Medulla oblongata (tissue), 1 donor: ENCODE measurements around the gene DOCK1.

Experiments
- DNase-seq: peaks from one replicate; pipeline ENCODE4 v3.0.0-alpha.2; 2015; ENCODE audit errors: extremely low spot score

The DOCK1 gene

GRCh38 chr10:127168261-127168660 lies 263.0 kb downstream of the DOCK1 start:
- peak; percentile 79 for DNase-seq

GRCh38 chr10:127174866-127175265 lies 269.6 kb downstream of the DOCK1 start:
- no peak for DNase-seq

- DNase-seq = no peak
Observed at GRCh38 chr10:127175357-127176110, 270.3 kb downstream of the DOCK1 start.

GRCh38 chr10:127176649-127177048 lies 271.4 kb downstream of the DOCK1 start:
- no peak for DNase-seq

GRCh38 chr10:127179612-127180250 lies 274.5 kb downstream of the DOCK1 start:
- no peak for DNase-seq

GRCh38 chr10:127182161-127182560 lies 276.9 kb downstream of the DOCK1 start:
- no peak for DNase-seq

- no peak for DNase-seq
Observed at GRCh38 chr10:127184582-127184981, 279.4 kb downstream of the DOCK1 start.

GRCh38 chr10:127186813-127187212 lies 281.6 kb downstream of the DOCK1 start:
- no peak for DNase-seq

GRCh38 chr10:127189226-127189625 lies 284.0 kb downstream of the DOCK1 start:
- DNase-seq = no peak

- no peak for DNase-seq
Observed at GRCh38 chr10:127190427-127190826, 285.2 kb downstream of the DOCK1 start.

GRCh38 chr10:127193125-127193524 lies 287.9 kb downstream of the DOCK1 start:
- DNase-seq = no peak

GRCh38 chr10:127194111-127194510 lies 288.9 kb downstream of the DOCK1 start:
- no peak for DNase-seq

GRCh38 chr10:127194599-127194998 lies 289.4 kb downstream of the DOCK1 start:
- DNase-seq = no peak

GRCh38 chr10:127195041-127195506 lies 289.8 kb downstream of the DOCK1 start:
- DNase-seq = no peak

- DNase-seq = no peak
Observed at GRCh38 chr10:127195571-127196281, 290.5 kb downstream of the DOCK1 start.

- peak; percentile 27 for DNase-seq
Observed at GRCh38 chr10:127196282-127197153, 291.3 kb downstream of the DOCK1 start, which contains the start of gene INSYN2A. Gene INSYN2A (minus strand): TSS chr10:127196591. CDS start chr10:127176395, 20,196 bp downstream.

GRCh38 chr10:127197154-127197432 lies 291.9 kb downstream of the DOCK1 start:
- DNase-seq = no peak

- DNase-seq = no peak
Observed at GRCh38 chr10:127198307-127198706, 293.1 kb downstream of the DOCK1 start.

GRCh38 chr10:127198721-127199120 lies 293.5 kb downstream of the DOCK1 start:
- no peak for DNase-seq

GRCh38 chr10:127200646-127201045 lies 295.4 kb downstream of the DOCK1 start:
- DNase-seq = no peak

GRCh38 chr10:127203067-127203466 lies 297.8 kb downstream of the DOCK1 start:
- no peak for DNase-seq

GRCh38 chr10:127207081-127207480 lies 301.9 kb downstream of the DOCK1 start:
- DNase-seq = no peak
